ENCODE data around the gene CDT1.

CDT1 gene

DNA sequence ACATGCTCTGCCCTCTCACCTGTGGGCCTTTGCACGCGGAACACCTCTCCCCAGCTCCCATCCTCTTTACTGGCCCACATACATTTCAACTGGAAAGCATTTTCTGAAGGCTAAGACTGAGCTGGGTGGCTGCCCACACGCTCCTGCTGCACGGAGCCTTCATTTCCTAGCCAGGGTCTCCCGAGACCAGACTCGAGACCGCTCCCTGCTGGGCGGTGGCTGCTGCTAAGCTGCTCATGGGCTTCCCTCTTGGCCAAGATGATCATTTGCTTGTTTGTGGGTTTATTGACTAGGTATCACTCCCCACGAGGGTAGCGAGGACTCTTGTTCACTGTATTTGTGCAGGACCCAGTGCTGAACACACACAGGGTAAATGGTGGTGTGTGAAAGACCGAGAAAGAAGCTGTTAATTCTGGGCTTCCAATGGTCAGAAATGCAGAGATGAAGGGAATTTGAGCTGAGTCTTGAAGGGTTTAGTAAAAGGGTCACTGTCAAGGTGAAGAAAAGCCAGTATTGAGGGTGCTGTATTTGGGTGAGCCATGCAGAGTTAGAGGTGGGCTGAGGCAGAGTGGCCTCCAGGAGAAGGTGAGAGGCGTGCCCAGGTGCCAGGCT is 54.2 kb downstream of the CDT1 start:
- Mint-ChIP-seq H3K27ac (peak overlapping the region; percentile 89), H3K9me3 (no peaks in the 10 kb centered on the region), H3K27me3 (no peaks in the 10 kb centered on the region), H3K36me3 (peaks cover 9 to 20% of the 10 kb centered on the region in 2 donors), H3K4me1 (peaks cover 27 to 39% of the 10 kb centered on the region in 2 donors), H3K4me3 (peak overlapping the region; percentile 91 to 93)
- ATAC-seq (replicated peaks) (peak; percentile 67 to 72), DNase-seq (peak; percentile 60)
